Stimulated activated CD8-positive, alpha-beta memory T cell treated with anti-CD3 and anti-CD28 coated beads, Interleukin-12 subunit alpha, Interleukin-12 subunit beta, amount 100 ng/mL, for 24 hours (primary cell): ENCODE data around the gene ZSCAN12.

Experiments
- DNase-seq: peaks from one replicate; pipeline ENCODE4 v3.0.0-alpha.2; 2020; ENCODE audit errors: extremely low read depth

ZSCAN12 gene

GRCh38 chr6:28353981-28354676, 45.4 kb downstream of the ZSCAN12 start:
- DNase-seq, result no peak

- no peak for DNase-seq
These were observed 46.2 kb downstream of the ZSCAN12 start for GRCh38 chr6:28353356-28353755.

- no peak for DNase-seq
These were observed 48.0 kb downstream of the ZSCAN12 start for GRCh38 chr6:28351493-28351925.

- no peak for DNase-seq
These were observed 48.5 kb downstream of the ZSCAN12 start for GRCh38 chr6:28351087-28351486.

- peak; percentile 73 for DNase-seq
These were observed 49.4 kb downstream of the ZSCAN12 start, which contains the start of gene ZKSCAN3 for GRCh38 chr6:28349892-28350737. Gene ZKSCAN3 (plus strand): TSS chr6:28349947. CDS start chr6:28359587, 9,640 bp downstream.

GRCh38 chr6:28349344-28349891, 50.1 kb downstream of the ZSCAN12 start:
- no peak for DNase-seq

- no peak for DNase-seq
These were observed 52.4 kb downstream of the ZSCAN12 start for GRCh38 chr6:28347119-28347518.

- DNase-seq, result no peak
These were observed 54.3 kb downstream of the ZSCAN12 start for GRCh38 chr6:28345201-28345600.

- DNase-seq, result no peak
These were observed 55.5 kb downstream of the ZSCAN12 start for GRCh38 chr6:28343898-28344677.

- no peak for DNase-seq
These were observed 59.0 kb downstream of the ZSCAN12 start for GRCh38 chr6:28340310-28341095.

- no peak for DNase-seq
These were observed 62.4 kb downstream of the ZSCAN12 start for GRCh38 chr6:28337121-28337520.

- no peak for DNase-seq
These were observed 63.0 kb downstream of the ZSCAN12 start for GRCh38 chr6:28336284-28337120.

GRCh38 chr6:28335564-28336283, 63.8 kb downstream of the ZSCAN12 start, which contains the start of gene ZSCAN31:
Gene ZSCAN31 (minus strand): TSS chr6:28336148. CDS start chr6:28329683, 6,465 bp downstream.
- peak; percentile 51 for DNase-seq

GRCh38 chr6:28335040-28335563, 64.4 kb downstream of the ZSCAN12 start:
- no peak for DNase-seq

- DNase-seq, result no peak
These were observed 65.1 kb downstream of the ZSCAN12 start for GRCh38 chr6:28334286-28335039.

GRCh38 chr6:28333599-28334018, 65.9 kb downstream of the ZSCAN12 start:
- DNase-seq, result no peak

GRCh38 chr6:28333047-28333446, 66.5 kb downstream of the ZSCAN12 start:
- DNase-seq, result no peak

GRCh38 chr6:28330041-28330440, 69.5 kb downstream of the ZSCAN12 start:
- DNase-seq, result no peak
